HG03139 (cell line): Measurements from ENCODE around the gene ST14.
"Not testable (repeated sequence)": the region's sequence is repeated elsewhere in the genome, so short reads cannot be mapped to it uniquely, and the experiment has no call there.

Experiments
- ATAC-seq: cut with Tn5 transposase; IDR thresholded peaks from one replicate; pipeline ENCODE4 v1.9.1; 2021; ENCODE audit not compliant: unreplicated experiment

Gene ST14

DNA sequence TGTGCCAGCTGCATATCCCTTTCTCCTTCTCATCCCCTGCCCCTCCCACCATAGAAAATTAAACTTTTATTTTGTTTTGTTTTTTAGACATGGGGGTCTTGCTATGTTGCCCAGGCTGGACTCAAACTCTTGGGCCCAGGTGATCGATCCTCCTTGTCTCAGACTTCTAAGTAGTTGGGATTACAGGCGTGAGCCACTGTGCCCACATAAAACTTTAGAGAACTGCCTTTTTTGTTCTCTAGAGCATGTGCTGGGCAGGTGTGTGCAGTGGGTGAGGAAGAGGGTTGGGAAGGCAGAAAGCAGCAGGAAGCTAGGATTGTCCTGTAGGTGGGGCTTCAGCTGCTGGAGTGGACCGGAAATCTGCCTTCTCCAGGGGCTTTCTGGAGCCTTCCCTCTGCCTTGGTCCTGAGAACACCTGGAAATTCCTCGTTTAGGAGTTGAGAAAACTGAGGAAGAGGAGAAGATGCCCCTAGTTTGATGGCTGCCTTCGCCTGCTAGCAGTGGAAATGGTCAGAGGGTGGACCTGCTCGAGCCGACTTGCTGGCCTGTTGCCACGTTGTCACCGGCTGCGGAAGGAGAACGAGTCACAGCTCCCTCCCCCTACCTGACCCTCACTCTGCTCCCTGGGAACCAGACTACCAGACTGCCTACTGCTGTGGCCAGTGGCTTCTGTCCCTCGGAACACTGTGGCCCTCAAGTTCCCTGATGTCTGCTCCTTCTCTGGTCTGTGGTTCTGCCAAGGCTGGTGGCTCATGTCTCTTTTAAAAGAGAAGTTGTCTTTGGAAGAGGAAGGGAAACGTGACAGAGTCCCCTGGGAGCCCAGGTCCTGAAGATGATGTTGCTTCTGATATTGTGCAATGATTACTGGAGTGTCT is 4.0 kb downstream of the ST14 start:
- no peak for ATAC-seq

GRCh38 chr11:130164221-130164570 is 4.6 kb downstream of the ST14 start:
- ATAC-seq = no peak

- ATAC-seq = no peak
Observed at GRCh38 chr11:130165601-130166456, 6.2 kb downstream of the ST14 start.

- ATAC-seq = no peak
Observed at GRCh38 chr11:130166457-130166784, 6.8 kb downstream of the ST14 start.

- ATAC-seq = no peak
Observed at GRCh38 chr11:130167146-130167545, 7.6 kb downstream of the ST14 start.

DNA sequence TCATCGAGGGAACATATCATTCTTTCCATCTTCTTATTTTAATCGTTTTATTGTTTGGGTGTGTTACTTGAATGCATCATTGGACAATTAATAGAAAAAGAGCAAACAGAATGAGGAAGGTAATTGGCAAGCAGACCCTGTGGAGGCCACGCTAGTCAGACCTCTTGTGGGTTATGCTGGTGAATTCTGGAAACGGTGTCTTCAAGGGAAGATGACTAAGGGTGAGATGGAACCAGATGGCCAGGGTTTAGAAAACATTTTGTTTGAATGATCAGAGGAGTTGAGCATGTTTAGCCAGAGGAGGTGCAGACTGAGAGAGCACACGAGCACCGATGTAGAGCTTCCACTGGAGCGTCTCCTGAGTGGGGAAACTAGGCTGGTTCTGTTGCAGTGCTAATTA is 8.5 kb downstream of the ST14 start:
- ATAC-seq = no peak

DNA sequence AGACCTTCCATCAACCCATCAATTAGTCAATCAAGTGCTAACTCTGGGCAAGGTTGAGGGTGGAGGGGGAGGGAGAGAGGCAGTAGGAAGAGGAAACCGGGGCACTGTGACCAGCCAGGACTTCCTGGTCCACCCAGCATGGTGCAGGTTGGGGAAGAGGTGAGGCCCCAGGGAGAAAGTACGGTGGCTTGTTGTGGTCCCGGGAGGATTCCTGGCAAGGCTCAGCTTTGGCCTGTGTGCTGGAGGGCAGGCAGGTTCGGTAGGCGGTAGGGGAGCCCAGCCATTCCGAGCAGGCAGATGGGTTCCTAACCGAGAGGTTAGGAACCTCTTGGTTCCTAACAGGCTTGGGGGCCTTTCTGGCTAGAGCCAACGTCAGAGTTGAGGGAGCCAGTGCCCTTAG is 10.8 kb downstream of the ST14 start:
- no peak for ATAC-seq

DNA sequence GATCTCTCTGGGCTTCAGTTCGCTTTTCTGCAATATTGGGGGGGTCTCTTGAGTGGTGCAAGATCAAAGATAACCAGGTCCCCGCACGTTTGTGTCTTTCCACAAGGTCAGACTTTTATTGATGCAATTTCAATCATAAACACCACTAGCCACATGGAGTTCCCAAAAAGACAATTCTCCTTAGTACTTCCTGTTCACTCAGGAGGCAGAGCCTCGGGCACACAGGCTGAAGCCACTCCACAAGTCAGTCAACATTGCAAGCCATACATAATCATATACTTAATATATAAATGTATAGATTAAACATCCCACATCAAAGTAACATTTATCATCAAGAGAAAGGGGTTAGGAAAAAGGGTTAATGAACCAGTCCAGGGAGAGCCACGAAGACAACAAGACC is 12.0 kb downstream of the ST14 start:
- no peak for ATAC-seq

GRCh38 chr11:130172001-130172400 is 12.4 kb downstream of the ST14 start:
- not testable (repeated sequence) for ATAC-seq

GRCh38 chr11:130174642-130175041 is 15.1 kb downstream of the ST14 start:
- no peak for ATAC-seq

DNA sequence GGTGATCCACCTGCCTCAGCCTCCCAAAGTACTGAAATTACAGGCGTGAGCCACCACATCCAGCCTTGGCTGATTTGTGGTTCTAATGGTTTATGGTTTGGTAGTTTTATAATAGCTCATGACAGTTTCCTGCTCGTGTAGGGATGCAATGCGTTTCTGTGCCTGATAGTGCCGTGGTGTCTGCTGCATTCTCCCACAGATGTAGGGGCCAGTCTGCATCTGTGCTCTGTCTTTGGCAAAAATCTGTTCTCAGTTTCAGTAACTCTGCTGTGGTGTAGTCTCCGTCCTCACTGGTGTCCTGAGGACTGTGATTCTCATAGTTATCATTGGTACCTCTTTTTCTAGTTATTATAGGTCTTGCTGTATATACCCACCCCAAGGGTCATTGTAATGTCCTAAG is 16.3 kb downstream of the ST14 start:
- ATAC-seq = no peak

DNA sequence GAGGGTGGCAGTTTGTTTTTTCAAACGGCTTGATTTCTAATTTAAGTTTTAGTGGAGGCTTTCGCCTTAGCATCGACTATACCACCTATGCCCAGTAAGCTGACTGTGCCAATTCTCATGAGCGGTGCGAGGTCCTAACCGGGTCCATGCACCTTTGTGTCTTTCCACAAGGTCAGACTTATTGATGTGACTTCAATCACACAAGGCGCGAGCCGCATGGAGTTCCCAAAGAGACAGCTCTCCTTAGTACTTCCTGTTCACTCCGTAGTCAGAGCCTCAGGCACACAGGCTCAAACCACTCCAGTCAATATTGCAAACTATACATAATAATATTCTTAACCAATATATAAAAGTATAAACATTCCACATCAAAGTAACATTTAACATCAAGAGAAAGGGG is 18.2 kb downstream of the ST14 start:
- no peak for ATAC-seq

- no peak for ATAC-seq
Observed at GRCh38 chr11:130178441-130179339, 19.1 kb downstream of the ST14 start.

DNA sequence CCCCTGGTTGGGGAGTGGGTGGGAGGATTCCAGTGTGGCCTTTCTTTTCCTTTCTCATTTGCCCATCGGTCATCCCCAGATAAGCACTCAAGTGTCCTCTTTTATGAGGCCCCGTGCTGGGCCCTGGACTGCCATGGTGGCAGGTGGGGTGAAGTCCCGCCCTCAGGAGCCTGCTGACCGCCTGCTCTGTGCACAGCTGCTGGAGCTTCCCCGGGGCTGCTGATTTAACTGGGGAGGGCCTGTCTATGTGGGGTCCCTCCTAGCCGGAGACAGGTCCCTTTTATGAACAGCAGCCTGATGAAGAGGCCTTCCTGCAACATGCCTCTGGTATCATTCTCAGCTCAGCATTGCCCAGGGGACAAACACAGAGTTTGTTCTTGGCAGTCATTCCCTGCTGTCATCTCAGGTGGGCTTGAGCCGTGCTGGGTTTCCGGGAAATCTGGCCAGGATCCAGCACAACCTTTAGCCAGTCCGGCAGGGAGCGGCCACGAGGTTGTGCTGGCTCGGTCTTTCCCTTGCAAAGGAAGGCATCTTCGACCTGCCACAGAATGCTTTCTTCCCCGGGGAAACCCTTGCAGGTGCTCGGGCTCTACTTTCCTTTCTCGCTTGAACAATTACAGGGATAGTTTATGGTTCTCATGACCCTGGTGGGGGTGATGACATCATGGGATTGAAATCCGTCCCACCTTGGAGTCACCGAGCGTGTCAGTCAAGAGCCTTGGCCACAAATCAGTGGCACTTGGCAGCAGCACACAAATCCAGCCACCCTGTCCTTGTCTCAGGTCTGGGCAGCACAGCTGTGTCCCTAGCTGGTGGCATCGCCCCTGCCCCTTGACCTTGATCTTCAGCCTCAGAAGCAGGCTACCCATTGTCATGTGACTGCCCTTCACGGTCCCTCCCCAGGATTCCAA is 20.1 kb downstream of the ST14 start:
- no peak for ATAC-seq

- no peak for ATAC-seq
Observed at GRCh38 chr11:130180491-130180890, 20.9 kb downstream of the ST14 start.

DNA sequence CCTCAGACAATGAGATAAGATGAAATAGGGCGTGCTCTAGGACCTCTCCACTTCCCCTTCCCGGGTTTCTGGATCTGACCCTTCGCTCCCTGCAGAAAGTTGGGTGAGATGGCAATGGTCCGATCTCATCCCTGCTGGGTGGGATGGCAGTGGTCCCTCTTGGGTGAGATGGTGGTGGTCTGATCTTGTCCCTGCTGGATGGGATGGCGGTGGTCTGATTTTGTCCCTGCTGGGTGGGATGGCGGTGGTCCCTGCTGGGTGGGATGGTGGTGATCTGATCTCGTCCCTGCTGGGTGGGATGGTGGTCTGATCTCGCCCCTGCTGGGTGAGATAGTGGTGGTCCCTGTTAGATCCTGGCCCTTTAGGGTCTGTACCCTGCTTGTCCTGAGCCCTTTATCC is 21.3 kb downstream of the ST14 start:
- no peak for ATAC-seq

DNA sequence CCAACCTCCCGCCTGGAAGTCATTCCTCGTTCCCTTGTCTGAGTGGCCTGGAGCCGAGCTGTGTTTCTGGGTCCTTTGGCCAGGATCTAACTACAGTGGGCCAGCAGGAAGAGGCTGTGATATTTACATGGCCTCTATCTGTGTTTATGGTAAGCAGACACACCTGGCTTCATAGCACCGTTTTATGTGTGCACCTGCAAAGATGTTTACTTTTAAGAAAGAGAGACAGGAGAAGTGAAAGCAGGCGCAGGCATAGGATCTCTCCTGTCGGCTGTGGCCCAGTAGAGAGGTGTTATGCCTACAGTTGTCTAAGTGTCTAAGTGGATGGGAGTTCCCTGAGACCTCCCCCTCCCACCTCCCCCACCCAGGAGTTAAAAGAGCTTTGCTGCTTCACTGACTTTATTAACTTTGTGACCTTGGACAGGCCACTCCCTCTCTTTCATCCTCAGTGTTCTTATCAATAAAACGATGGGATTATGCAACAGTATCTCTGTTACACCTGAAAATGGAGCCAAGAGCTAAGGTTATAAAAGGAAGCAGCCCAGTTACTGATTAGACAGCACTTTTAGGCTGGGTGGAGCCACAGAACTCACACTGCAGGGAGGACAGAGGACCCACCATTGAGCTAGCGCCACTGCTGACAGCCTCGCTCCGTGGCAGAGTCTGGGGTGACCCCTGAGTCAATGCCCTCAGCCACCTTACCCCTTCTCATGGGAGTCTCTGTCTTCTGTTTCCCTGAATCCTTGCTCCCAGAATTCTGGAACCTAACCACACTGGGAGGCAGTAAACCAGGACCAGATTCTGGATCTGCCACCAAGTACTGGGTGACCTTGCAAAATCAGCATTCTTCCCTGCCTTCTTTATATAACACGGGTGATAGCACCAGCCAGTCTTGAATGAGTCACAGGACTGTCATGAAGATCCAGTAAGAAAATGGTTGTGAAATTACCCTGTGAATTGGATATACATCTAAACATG is 22.0 kb downstream of the ST14 start:
- peak; percentile 62 for ATAC-seq

DNA sequence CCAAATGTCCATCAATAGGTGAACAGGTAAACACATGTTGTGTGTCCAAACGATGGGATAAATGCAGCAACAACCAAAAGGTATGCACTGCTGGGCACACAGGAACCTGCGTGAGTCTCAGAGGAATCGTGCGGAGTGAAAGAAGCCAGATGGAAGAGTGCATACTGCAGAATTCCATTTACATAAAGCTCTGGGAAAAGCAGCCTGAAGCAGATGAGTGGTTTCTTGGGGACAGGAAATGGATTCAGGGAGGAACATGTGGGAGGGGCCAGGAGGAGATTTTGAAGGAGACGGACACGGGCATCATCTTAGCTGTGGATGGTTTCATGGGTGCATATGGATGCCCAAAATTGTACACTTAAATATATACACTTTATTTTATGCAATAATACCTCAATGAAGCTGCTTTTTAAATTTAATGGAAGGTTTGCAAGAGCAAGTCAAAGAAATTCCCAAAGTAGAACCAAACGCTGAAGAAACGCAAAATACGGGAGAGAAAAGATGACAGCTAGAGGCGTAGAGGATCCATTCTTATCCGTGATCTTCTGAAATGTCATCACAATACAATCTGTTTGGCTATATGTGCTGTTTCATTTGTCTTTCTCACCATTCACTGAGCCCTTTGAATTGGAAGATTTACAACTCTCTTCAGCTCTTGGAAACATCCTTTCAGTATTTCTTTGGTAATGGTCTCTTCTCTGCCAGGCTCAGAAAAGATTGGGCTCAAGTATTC is 24.5 kb downstream of the ST14 start:
- no peak for ATAC-seq
